ENCODE results near the gene RPL13.

GRCh38 chr16:89581861-89582563 lies 21.5 kb downstream of the RPL13 start:
- TF ChIP-seq CTCF (IDR thresholded peaks at IDR 0.05; ENCODE audit: borderline replicate concordance, extremely low read depth, low read length, poor library complexity, severe bottlenecking) (no peak), EZH2 (IDR thresholded peaks at IDR 0.05; ENCODE audit: borderline replicate concordance, low read depth, low read length, severe bottlenecking) (no peak)
